Bronchial epithelial cell (primary cell): Measurements from ENCODE around the gene FAM53B. TPM values are rescaled to one million over a fixed set of nuclear protein-coding genes. Genes with fewer than 3 reads are reported as not detected.

Experiments used
- DNase-seq: peaks from one replicate; pipeline ENCODE4 v3.0.0-alpha.2; 2010; ENCODE audit warnings: low read depth
- FAIRE-seq: peaks from 2 replicates; lab custom pipeline; 2011; peaks lifted over from hg19 to GRCh38; lab: Jason Lieb, UNC
- H3K27me3 ChIP-seq: 2 replicates; pipeline ENCODE4 v1.5.1; 2011; ENCODE audit warnings: low read length; ENCODE audit not compliant: control insufficient read depth, insufficient read depth
- H3K36me3 ChIP-seq: 2 replicates; pipeline ENCODE4 v1.5.1; 2011; ENCODE audit warnings: low read length; ENCODE audit not compliant: control insufficient read depth, insufficient read depth
- H3K4me3 ChIP-seq: 2 replicates; pipeline ENCODE4 v1.5.1; 2011; ENCODE audit warnings: mild to moderate bottlenecking, low read depth, low read length, control low read depth
- total RNA-seq: library from RNA; depleted of rRNA; stranded (reverse); fragments of >200 nt; gene quantifications from 2 replicates; pipeline ENCODE4 v1.2.1, GENCODE V29; 2014
- TF ChIP-seq, protein P1 (sequence below): IDR thresholded peaks from 2 replicates; pipeline ENCODE4 v1.5.1; 2011; ENCODE audit warnings: mild to moderate bottlenecking, moderate library complexity, low read length, control low read depth, inconsistent platforms; ENCODE audit not compliant: insufficient read depth, severe bottlenecking

Gene FAM53B
- total RNA-seq, 1 donor from 2014 or later: 19.5 TPM

DNA sequence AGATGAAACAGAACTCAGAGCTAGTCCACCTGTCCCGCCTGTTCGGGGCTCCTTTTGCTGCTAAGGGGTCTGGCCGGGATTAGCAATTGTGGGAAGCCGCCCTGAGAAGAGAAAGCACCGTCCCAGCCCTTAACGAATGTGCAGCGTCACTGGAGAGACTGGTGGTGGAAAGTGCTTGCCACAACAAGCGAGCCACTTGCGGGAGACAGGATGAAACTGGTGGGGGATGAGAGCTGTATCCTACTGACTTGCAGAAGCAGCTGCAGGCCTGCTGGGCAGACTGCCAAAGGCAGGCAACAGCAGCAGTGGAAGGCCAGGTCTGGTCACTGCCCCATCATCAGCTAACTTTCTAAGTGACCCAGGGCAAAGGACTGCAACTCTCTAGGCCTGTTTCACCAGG lies 95.4 kb downstream of the FAM53B start:
- Histone ChIP-seq H3K36me3 (peaks cover 3% of the 10 kb centered on the region), H3K4me3 (no peak overlapping the region), H3K27me3 (no peaks in the 10 kb centered on the region)
- DNase-seq (peak; percentile 88), FAIRE-seq (peak; percentile 13)
- TF ChIP-seq, protein P1, sequence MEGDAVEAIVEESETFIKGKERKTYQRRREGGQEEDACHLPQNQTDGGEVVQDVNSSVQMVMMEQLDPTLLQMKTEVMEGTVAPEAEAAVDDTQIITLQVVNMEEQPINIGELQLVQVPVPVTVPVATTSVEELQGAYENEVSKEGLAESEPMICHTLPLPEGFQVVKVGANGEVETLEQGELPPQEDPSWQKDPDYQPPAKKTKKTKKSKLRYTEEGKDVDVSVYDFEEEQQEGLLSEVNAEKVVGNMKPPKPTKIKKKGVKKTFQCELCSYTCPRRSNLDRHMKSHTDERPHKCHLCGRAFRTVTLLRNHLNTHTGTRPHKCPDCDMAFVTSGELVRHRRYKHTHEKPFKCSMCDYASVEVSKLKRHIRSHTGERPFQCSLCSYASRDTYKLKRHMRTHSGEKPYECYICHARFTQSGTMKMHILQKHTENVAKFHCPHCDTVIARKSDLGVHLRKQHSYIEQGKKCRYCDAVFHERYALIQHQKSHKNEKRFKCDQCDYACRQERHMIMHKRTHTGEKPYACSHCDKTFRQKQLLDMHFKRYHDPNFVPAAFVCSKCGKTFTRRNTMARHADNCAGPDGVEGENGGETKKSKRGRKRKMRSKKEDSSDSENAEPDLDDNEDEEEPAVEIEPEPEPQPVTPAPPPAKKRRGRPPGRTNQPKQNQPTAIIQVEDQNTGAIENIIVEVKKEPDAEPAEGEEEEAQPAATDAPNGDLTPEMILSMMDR: no peak

DNA sequence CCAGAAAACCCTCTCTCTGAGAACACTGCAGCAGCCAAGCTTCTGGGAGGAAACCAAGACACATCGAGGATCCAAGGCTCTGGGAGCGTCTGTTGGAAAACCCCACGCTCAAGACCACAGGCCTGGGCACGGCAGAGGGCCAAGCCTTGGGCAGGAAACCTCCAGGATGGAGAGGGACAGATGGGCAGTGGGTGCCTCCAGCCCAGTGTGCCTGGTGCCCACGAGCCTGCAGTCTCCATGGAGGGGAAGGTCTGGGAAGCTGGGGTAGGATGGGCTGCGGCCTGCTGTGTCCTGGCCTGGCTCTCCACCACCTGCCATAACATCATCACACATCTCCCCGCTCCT lies 96.1 kb downstream of the FAM53B start:
- peaks cover under 1% of the 10 kb centered on the region for H3K36me3 ChIP-seq
- H3K4me3 ChIP-seq: no peak overlapping the region
- FAIRE-seq (no peak), DNase-seq (no peak)
- TF ChIP-seq, protein P1: no peak
- no peaks in the 10 kb centered on the region for H3K27me3 ChIP-seq

DNA sequence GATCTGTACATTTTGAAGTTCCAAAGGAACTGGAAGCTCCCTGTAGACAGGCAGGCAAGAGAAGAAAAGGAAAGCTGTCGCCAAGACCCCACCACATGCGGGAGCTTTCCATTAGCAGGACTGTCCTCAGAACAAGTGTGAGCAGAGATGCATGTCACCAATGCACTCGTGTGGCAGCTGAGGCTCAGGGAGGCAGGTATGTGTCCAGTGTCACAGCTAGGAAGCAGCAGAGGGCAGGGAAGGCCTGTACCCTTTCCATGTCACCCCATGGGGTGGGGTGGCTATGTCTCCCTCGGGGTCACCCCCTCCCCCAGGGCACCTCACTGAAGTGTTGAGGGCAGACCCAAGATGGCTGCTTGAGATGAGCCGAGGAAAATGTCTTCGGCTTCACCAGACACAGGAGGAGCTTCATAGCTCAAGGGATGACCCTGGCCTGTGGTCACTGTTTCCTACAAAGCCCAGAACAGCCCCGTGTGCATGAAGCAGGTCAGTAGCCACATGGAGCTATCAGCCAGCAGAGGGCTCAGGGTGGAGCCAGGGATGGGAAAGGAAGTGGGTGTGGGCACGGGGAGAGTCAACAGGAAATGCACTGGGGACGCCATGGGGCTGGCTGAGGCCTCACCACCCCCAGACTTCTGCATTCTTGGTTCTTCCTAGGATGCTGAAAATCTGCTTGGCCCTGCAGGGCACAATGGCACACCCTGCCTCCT lies 96.6 kb downstream of the FAM53B start:
- FAIRE-seq: peak; percentile 28
- Histone ChIP-seq H3K27me3 (no peaks in the 10 kb centered on the region), H3K4me3 (no peak overlapping the region), H3K36me3 (no peaks in the 10 kb centered on the region)
- TF ChIP-seq, protein P1: peak; percentile 51
- DNase-seq: peak; percentile 57

DNA sequence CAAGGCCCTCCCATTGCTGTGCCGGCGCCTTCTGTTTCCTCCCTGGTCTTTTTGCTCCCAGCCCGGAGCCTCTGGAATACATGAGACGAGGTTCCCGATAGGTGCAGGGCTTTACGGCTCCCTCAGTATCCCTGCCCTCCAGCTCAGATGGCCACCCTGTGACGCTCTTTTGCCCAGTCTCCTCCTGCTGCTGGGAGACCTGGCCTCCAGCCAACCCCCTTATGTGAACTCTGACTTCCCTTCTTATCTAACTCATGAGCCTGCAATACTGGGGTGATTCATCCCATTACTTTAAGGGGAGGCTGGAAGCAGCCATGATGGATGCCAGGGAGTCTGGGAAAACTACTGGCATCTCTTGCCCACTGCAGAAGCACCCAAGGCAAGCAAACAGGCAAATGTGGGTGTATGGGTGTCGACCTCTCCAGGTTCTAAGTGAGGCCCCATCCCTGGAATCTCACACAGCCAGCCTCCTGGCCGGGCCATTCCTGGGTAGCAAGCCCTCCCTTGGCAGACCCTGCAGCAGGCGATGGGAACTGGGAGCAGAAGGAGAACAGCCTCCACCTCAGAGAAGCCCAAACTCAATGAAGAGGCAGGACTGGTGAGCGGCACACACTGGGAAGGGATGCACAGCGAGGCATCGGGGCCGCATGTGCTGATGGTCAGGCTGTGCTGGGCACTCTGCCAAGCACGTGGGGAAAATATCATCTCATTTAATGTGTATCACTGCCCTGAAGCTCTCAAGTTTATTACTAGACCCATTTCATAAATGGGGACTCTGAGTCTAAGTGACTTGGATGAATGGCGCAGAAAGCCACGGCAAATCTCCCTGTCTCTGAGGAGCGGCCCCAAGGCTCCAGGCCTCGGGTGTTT lies 97.5 kb downstream of the FAM53B start:
- FAIRE-seq: no peak
- H3K27me3 ChIP-seq: no peaks in the 10 kb centered on the region
- DNase-seq: peak; percentile 80
- TF ChIP-seq, protein P1: no peak
- no peak overlapping the region for H3K4me3 ChIP-seq
- H3K36me3 ChIP-seq: no peaks in the 10 kb centered on the region

DNA sequence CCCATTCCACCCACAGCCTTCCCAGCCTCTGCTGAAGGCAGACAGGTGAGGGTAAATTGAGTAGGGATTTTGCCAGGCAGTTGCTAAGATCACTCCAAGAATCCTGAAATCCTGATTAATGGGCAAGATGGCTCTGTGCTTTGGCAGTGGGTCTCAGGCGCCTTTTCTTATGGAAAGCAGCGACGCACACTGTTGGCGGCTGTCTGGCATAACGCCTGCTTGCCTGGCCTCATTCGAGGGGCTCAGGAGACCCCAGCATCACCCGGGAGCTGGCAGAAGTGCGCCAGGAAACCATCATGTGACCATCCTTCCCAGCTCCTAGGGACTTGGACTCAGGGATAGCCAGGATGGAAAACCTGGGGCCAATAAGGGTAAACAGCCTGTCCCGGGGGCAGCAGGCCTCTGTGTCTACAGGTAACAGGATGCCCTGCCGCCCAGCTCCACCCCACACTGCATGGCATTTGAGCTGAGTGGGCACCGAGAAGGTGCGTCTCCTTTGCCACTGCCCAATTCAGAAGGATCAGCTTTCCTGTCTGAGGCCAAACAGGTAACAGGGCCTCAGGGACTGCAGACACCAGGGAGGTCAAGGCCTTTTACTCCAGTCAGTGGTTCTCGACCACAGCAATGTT lies 98.6 kb downstream of the FAM53B start:
- TF ChIP-seq, protein P1: no peak
- H3K27me3 ChIP-seq: no peaks in the 10 kb centered on the region
- FAIRE-seq: no peak
- H3K4me3 ChIP-seq: no peak overlapping the region
- no peaks in the 10 kb centered on the region for H3K36me3 ChIP-seq
- no peak for DNase-seq
